ENCODE data around the gene SNN.

Gene SNN

GRCh38 chr16:11667824-11668622 lies at the start of gene SNN:
Gene SNN (plus strand): TSS chr16:11668455. CDS start chr16:11676060, 7,605 bp downstream.
- DNase-seq: peak; percentile 32

DNA sequence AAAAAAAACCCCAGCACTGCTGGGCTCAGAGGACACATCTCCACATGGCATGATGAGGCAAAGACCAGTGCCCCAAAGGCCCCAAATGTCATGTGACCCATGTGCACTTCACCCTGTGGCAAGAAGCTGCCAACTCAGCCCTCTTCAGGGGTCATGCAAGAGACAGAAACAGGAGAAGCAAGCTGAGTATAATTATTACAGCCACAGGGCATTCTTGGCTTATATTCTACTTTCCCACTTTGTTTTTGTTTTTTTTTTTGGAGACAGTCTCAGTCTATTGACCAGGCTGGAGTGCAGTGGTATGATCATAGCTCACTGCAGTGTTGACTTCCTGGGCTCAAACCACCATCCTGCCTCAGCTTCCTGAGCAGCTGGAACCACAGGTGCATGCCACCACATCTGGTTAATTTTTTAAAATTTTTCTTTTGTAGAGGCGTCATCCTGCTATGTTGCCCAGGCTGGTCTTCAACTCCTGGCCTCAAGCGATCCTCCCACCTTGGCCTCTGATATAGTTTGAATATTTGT lies 48.9 kb upstream of the SNN start:
- no peak for DNase-seq

- no peak for DNase-seq
These were observed 47.8 kb upstream of the SNN start for GRCh38 chr16:11620243-11621003.

GRCh38 chr16:11621539-11621919 lies 46.7 kb upstream of the SNN start:
- DNase-seq: no peak

DNA sequence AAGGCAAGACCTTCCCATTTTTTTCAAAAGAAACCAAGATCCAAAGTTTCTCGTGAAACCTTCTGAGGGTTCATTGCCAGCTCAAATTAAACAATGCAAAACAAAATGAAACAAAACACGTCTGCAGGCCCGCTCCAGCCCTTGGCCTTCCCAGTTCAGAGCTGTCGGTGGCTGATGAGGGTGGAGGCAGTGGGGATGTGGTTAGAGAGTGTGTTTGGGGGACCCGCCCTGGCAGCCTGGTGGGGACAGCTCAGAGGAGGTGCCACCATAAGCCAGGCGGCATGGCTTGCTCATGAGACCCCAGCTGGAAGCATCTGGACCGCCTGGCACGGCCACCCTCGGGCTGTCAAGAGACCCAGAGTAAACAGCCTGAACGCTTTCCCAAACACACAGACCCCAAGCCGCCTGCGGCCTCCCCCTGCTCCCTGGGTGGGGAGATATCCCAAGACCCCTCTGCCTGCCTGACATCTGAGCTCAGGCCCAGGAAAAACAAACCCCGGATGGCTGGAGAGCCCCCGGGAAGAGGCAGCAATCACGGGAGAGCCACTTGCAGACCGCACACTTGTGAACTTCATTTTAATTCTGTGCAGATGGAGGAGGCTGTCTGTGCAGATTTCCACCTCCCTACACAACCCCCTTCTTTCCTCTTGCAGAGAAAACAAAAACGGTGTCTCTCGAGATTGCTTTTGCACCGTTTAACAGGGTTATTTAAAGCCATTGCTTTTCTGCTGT lies 46.2 kb upstream of the SNN start:
- no peak for DNase-seq

GRCh38 chr16:11624205-11624604 lies 44.0 kb upstream of the SNN start:
- no peak for DNase-seq

DNA sequence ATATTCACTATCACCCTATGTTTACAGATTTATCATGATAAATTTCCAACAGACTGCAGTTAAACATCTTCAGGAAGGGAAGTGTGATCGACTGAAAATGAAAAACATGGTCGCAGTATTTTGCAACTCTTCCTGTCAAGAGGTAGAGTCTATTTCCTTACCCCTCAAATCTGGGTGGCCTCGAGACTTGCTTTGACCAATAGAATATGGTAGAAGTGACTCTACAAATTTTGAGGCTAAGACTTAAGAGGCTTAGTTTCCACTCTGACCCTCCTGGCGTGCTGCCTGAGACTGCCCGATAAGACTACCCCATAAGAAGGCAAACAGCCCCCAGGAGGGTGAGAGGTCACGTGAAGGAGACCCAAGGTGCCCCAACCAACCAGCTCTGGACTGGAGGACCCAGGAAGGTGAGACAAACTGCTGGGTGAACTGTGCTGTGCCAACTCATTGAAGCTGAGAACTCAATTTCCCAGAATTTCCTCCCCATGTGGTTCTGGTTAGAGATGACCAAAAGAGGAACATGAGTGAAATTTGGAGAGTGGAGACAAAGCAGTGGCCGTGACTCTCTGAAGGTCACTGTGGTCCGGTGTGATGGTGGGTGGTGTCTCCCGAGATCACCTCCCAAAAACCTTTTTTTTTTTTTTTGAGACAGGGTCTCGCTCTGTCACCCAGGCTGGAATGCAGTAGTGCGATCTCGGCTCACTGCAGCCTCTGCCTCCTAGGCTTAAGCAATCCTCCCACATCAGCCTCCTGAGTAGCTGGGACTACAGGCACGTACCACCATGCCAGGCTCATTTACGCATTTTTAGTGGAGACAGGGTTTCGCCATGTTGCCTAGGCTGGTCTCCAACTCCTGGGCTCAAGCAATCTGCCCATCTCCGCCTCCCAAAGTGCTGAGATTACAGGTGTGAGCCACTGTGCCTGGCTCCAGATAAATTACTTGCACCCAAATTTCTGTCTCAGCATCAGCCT lies 43.3 kb upstream of the SNN start:
- DNase-seq: no peak

- no peak for DNase-seq
These were observed 42.5 kb upstream of the SNN start for GRCh38 chr16:11625769-11626168.

DNA sequence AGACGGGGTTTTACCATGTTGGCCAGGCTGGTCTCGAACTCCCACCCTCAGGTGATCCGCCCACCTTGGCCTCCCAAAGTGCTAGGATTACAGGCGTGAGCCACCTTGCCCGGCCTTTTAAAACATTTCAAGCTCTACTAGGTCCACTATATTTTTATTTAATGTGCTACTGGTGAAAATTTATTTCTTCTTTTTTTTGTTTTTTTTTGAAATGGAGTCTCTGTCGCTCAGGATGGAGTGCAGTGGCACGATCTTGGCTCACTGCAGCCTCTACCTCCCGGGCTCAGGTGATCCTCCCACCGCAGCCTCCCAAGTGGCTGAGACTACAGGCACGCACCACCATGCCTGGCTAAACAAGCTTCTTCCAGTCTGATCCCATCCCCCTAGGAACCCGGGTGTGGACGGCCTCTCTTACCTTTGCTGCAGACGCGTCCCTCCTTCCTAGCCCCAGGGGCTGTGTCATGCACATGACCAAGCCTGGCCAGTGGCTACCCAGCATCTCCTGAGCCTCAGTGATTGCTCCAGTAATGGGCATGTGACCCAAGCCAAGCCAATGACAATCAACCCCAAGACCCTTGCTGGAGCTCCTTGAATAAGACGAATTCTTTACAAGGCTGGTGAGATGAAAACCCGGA lies 41.5 kb upstream of the SNN start:
- DNase-seq: no peak

- no peak for DNase-seq
These were observed 41.0 kb upstream of the SNN start for GRCh38 chr16:11627292-11627663.

DNA sequence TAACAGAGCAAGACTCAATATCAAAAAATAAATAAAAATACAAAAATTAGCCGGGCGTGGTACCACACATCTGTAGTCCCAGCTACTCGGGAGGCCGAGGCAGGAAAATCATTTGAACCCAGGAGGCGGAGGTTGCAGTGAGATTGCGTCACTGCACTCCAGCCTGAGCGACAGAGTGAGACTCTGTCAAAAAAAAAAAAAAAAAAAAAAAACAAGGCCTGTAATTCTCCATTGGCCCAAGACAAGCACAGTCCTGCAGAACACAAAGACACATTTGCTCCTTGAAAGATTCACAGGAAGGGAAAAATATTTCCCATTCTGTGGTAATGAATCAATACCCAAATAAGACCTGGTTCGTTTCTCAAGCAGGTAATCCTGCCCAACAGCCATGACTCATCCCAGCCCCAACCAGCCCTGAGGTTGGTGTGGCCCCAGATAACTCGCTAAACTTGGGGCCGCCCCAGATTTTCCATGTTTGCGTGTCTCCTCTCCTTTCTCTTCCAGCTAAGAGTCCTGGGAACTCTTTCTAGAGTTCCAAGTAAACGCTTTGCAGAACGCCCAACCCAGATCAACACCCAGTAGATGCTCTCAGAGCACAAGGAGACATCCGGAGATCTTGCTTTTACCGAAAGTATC lies 40.3 kb upstream of the SNN start:
- no peak for DNase-seq

DNA sequence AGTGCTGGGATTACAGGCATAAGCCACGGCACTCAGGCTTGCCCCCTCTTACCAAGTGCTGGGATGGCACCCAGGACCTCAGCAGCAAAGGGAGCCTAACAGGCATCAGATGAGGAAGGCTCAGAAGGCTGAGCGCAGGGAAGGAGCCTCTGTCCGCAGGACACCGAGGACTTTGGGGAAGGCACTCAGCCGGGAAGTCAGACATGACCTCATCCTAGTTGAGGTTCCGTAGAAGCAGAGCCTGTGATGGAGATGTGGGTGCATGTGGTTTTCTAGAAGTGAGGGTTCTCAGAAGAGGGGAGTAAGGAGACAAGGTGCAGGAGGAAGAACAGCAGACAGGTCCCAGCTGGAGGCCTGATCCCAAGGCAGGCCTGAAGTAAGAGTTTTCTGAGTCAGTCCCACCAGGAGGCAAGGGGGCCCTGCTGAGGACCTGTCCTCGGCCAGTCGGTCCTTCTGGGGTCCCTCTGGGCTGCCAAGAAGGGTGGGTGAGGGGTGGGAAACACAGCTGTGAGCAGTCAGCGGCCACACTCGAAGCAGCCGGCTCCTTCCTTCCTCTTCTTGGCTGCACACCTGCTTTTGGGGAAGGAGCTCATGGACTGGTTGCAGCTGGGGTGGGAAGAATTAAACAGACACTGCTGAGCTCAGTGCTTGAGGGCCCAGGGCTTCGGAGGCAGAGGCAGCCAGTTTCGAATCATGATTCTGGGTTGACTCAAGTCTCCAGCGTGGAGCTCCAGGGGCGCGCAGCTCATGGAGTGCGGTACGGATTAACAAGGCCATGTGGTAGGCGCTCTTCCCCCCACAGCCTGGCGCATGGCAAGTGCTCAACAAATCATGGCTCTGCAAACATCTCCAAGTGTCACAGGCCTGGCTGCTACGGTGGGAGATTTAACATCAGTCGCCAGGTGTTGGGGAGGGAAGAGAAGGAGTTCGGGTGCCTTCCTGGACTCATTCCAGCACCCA lies 38.9 kb upstream of the SNN start:
- no peak for DNase-seq

DNA sequence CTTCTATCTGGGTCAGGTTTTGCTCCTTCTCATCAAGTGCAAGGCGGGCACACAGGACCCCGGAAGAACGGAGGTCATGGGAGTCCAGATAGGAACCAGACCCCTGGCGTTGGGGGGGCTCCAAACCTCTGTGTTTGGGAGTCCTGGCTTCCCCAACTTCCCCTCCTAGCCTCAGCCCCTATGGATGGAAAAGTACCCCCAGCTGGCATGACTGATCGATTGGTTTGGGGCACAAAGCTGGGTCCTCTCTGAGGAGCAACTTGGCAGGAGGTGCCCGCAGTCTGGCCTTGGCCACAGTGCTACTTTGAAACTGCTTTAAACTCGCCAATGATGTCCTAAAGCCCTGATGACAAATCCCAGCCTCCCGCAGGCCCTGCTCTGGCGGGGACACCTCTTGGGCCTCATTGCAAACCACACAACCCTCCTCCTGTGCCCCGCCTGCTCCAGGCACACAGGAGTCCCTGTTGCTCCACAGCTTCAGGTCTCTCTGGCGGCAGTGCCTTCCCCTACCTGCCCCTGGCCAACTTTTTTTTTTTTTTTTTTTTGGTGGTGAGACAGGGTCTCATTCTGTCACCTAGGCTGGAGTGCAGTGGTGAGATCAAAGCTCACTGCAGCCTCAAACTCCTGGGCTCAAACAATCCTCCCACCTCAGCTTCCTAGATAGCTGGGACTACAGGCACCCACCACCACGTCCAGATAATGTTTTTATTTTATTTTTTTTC lies 38.0 kb upstream of the SNN start:
- no peak for DNase-seq

- no peak for DNase-seq
These were observed 37.5 kb upstream of the SNN start for GRCh38 chr16:11630768-11631056.

- no peak for DNase-seq
These were observed 37.0 kb upstream of the SNN start for GRCh38 chr16:11631214-11631613.

GRCh38 chr16:11632455-11632939 lies 35.8 kb upstream of the SNN start:
- DNase-seq: no peak

DNA sequence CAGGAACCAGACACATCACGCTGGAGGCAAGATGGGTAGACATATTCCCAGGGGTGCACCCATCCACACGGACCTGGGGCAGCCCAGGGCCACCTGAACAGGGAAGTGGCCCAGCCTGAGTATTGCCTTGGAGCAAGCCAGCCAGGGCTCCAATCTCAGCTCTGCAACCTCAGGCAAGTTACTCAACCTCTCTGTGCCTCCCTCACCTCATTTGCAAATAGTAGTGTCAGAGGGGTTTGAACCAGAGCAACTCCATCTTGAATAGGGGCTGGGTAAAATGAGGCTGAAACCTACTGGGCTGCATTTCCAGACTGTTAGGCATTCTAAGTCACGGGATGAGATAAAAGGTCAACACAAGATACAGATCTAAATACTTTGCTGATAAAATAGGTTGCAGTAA lies 35.1 kb upstream of the SNN start:
- no peak for DNase-seq

DNA sequence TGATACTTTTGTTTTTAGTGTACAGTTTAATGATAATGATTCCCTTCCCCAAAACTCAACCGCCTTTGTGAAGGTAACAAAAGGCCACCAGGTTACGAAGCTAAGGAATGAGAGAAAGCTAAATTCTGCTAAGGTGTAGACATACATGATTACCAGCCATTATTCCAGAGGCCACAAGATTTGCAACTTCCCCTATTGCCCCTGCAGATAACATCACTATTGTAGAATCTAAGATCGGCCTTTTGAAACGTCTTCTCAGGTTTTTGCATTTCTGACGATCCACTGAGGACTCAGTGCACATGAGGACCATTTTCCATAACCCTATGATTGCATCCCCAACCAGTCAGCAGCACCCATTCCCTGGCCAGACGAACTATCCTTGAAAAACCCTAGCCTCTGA lies 33.9 kb upstream of the SNN start:
- no peak for DNase-seq

DNA sequence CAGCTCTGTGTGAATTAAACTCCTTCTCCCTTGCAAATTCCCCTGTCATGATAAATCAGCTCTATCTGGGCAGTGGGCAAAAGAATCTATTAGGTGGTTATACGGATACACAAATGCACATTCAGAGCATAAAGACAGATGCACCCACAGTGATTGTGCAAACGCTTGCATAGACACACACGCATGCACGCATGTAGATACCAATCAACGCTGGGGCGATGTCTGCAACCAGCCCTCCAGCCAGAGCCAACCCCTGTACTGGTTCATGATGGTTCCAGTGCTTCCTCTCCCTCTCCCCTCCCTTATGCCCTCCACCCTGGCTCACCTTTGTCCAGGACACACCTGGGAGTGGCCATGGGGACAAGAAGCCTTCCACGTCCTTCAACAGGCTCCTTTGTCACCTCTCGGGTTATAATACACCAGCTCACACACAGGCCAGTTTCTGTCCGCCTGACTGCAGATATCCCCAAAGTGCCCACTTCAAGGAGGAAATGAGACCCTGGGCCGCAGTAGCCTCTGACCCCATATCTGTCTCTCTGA lies 33.1 kb upstream of the SNN start:
- no peak for DNase-seq
